ENCODE results near the gene TNFRSF4. TPM values are rescaled to one million over a fixed set of nuclear protein-coding genes. Genes with fewer than 3 reads are reported as not detected.

TNFRSF4 gene
- total and polyA plus RNA-seq, 9 of the 15 experiments (the other 6 are each of a cell fraction or from before 2014, with no cell fraction given): 0.07 to 0.44 (median 0.19) TPM; not detected in 5

GRCh38 chr1:1183221-1183747, 30.7 kb downstream of the TNFRSF4 start (continued):
- no peak for TF ChIP-seq PRDM10 (IDR thresholded peaks at IDR 0.05; ENCODE audit: partially characterized antibody)
- no peak for TF ChIP-seq MLX (CRISPR knock-in tag; conservative IDR thresholded peaks at IDR 0.05)
- TF ChIP-seq ZNF75A (CRISPR knock-in tag; IDR thresholded peaks at IDR 0.05): no peak
- 0 out of 2 replicates have a peak, but pooled peaks have one; percentile 2 for TF ChIP-seq HNRNPL (IDR thresholded peaks at IDR 0.05; ENCODE audit: low read depth, low read length)
- no peak for TF ChIP-seq MTA1 (IDR thresholded peaks at IDR 0.05; ENCODE audit: borderline replicate concordance)
- TF ChIP-seq ZBTB1 (CRISPR knock-in tag; IDR thresholded peaks at IDR 0.05; ENCODE audit: borderline replicate concordance, low read depth): 0 out of 2 replicates have a peak, but pooled peaks have one; percentile 34
- TF ChIP-seq FOXA3 (CRISPR knock-in tag; conservative IDR thresholded peaks at IDR 0.05 in 1 of 2, IDR thresholded peaks at IDR 0.05 in 1 of 2): no peak
- no peak for TF ChIP-seq PCBP1 (IDR thresholded peaks at IDR 0.05; ENCODE audit: low read depth, low read length, poor library complexity, severe bottlenecking)
- TF ChIP-seq SP1 (CRISPR knock-in tag; IDR thresholded peaks at IDR 0.05): no peak
- TF ChIP-seq CBX1 (IDR thresholded peaks at IDR 0.05; ENCODE audit: low read depth): peak; percentile 49; the same call in 1 of the 2 replicates
- no peak for TF ChIP-seq HBP1 (CRISPR knock-in tag; IDR thresholded peaks at IDR 0.05)
- no peak for TF ChIP-seq NR2F6 (CRISPR knock-in tag; IDR thresholded peaks at IDR 0.05)
- TF ChIP-seq U2AF2 (optimal IDR thresholded peaks at IDR 0.05; ENCODE audit: low read depth, low read length): no peak
- no peak for TF ChIP-seq POLR2AphosphoS5 (IDR thresholded peaks at IDR 0.05; ENCODE audit: control insufficient read depth, insufficient read depth, low read depth, low read length)
- no peak for TF ChIP-seq U2AF1 (optimal IDR thresholded peaks at IDR 0.05; ENCODE audit: low read depth, low read length)
- TF ChIP-seq E4F1 (CRISPR knock-in tag; IDR thresholded peaks at IDR 0.05; ENCODE audit: borderline replicate concordance): no peak
- TF ChIP-seq NCOA2 (IDR thresholded peaks at IDR 0.05; ENCODE audit: partially characterized antibody in 2 of 2): no peak
- TF ChIP-seq SMARCA5 (IDR thresholded peaks at IDR 0.05): peak; percentile 81
- TF ChIP-seq NBN (IDR thresholded peaks at IDR 0.05; ENCODE audit: low read depth): no peak
- no peak for TF ChIP-seq TCF3 (CRISPR knock-in tag; IDR thresholded peaks at IDR 0.05)
- no peak for TF ChIP-seq BMI1 (IDR thresholded peaks at IDR 0.05; ENCODE audit: low read length)

Measured in K562 (cell line).